ENCODE results near the gene OR5I1.

GRCh38 chr11:55895216-55895615 lies 41.0 kb downstream of the OR5I1 start:
- TF ChIP-seq CTCF (conservative IDR thresholded peaks at IDR 0.05; ENCODE audit: low read depth, low read length), result no peak
- no peak for TF ChIP-seq RAD21 (IDR thresholded peaks at IDR 0.05; ENCODE audit: low read length)
- TF ChIP-seq POLR2A (IDR thresholded peaks at IDR 0.05; ENCODE audit: low read depth, low read length), result no peak
- TF ChIP-seq NFE2L2 (IDR thresholded peaks at IDR 0.05; ENCODE audit: low read depth, low read length), result no peak
- no peak for TF ChIP-seq CEBPB (IDR thresholded peaks at IDR 0.05; ENCODE audit: low read depth, low read length)
